ENCODE data around the gene HFE. TPM values are rescaled to one million over a fixed set of nuclear protein-coding genes. Genes with fewer than 3 reads are reported as not detected.
A peak's percentile ranks its signal among the peaks of the same experiment; 100 is the strongest.

The HFE gene
- total and polyA plus RNA-seq, 12 donors: 6.2 to 32.1 (median 15.2) TPM

DNA sequence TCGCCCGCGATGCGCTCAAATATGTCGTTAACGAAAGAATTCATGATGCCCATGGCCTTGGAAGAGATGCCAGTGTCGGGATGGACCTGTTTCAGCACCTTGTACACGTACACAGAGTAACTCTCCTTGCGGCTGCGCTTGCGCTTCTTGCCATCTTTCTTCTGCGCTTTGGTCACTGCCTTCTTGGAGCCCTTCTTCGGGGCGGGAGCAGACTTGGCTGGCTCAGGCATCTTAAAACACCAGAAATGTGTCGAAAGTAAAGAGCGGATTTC lies 36.4 kb downstream of the HFE start:
- Histone ChIP-seq H3K27ac (peak overlapping the region; percentile 94 to 99 (median 97)), H3K27me3 (no peaks in the 10 kb centered on the region), H3K36me3 (replicated peaks in 1 of 2) (peaks cover 0 to 8% of the 10 kb centered on the region in 2 donors), H3K4me1 (replicated peaks in 1 of 2) (peaks cover 22 to 30% of the 10 kb centered on the region in 2 donors), H3K4me3 (peak overlapping the region; percentile 19 to 97 (median 71)), H3K9me3 (replicated peaks in 1 of 3) (no peaks in the 10 kb centered on the region)
- intact Hi-C loops (cut with DNase I): no loop called here
- 0 to 1% (median 0%) methylated on average over 10 to 16 of the region's 16 CpGs for WGBS, 4 donors
- peak in 1 of 2 donors; percentile 96 for TF ChIP-seq POLR2A (IDR thresholded peaks at IDR 0.05)
- TF ChIP-seq, protein P1, sequence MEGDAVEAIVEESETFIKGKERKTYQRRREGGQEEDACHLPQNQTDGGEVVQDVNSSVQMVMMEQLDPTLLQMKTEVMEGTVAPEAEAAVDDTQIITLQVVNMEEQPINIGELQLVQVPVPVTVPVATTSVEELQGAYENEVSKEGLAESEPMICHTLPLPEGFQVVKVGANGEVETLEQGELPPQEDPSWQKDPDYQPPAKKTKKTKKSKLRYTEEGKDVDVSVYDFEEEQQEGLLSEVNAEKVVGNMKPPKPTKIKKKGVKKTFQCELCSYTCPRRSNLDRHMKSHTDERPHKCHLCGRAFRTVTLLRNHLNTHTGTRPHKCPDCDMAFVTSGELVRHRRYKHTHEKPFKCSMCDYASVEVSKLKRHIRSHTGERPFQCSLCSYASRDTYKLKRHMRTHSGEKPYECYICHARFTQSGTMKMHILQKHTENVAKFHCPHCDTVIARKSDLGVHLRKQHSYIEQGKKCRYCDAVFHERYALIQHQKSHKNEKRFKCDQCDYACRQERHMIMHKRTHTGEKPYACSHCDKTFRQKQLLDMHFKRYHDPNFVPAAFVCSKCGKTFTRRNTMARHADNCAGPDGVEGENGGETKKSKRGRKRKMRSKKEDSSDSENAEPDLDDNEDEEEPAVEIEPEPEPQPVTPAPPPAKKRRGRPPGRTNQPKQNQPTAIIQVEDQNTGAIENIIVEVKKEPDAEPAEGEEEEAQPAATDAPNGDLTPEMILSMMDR (IDR thresholded peaks at IDR 0.05): no peak
- DNase-seq: peak in 4 of 7 donors; percentile 91 to 97 (median 93)

- Histone ChIP-seq H3K4me3 (peak overlapping the region; percentile 63 to 79 (median 67)), H3K9me3 (replicated peaks in 1 of 3) (no peaks in the 10 kb centered on the region), H3K27ac (peak overlapping the region; percentile 94 to 99 (median 97)), H3K27me3 (no peaks in the 10 kb centered on the region), H3K4me1 (replicated peaks in 1 of 2) (peaks cover 22 to 35% of the 10 kb centered on the region in 2 donors), H3K36me3 (replicated peaks in 1 of 2) (peaks cover 0 to 13% of the 10 kb centered on the region in 2 donors)
- peak; percentile 100 for TF ChIP-seq POLR2A (IDR thresholded peaks at IDR 0.05)
- TF ChIP-seq, protein P1 (IDR thresholded peaks at IDR 0.05): no peak
- peak in 5 of 7 donors; percentile 82 to 96 (median 87) for DNase-seq
- intact Hi-C loops (cut with DNase I): loop anchor here in 1 of 2 donors (2.0 kb wide), 1 partner anchor 33 kb away; a partner anchor contains a TSS
- WGBS, 4 donors: 0 to 1% (median 0%) methylated on average over 24 to 45 of the region's 45 CpGs
These were observed 36.9 kb downstream of the HFE start for GRCh38 chr6:26123947-26124780.

DNA sequence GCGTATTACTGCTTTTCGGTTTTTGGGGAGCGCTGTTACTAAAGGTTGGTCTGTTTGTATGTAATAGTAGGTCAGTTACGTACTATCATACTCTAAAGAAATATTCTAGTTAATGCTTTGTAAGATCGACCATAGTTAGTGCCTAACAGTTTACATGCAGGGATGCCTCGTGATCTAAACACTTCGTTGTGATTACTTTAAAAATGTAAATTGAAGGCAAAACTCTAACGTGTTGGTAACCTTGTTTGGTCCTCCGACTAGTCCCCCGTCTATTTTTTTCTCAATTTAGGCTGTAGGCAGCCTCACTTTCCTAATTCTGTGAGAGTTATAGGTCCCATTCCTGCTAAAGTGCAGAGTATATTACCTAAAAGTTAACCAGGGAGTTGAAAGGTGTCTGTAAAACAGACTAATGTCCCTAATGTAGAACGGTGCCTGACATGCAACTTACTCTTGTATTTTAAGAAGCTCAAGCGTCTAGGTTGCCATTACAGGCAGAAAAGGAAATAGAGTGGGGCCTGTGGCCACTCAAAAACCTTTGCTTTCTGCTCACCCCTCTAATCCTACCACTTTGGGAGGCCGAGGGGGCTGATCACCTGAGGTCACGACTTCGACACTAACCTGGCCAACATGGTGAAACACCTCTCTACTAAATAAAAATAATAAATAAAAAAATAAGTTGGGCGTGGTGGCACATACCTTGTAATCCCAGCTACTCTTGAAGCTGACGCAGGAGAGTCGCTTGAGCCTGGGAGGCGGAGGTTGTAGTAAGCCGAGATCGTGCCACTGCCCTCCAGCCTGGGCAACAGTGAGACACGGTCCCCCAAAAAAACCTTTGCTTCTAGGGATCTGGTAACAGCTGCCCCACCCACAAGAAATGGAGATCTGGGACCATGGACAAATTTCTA lies 37.8 kb downstream of the HFE start:
- Histone ChIP-seq H3K36me3 (replicated peaks in 1 of 2) (peaks cover 0 to 22% of the 10 kb centered on the region in 2 donors), H3K9me3 (replicated peaks in 1 of 3) (no peaks in the 10 kb centered on the region), H3K4me3 (peak overlapping the region; percentile 63 to 79 (median 67)), H3K27me3 (no peaks in the 10 kb centered on the region), H3K4me1 (replicated peaks in 1 of 2) (peaks cover 22 to 44% of the 10 kb centered on the region in 2 donors), H3K27ac (peak overlapping the region; percentile 94 to 99 (median 96))
- peak in 6 of 7 donors; percentile 24 to 73 (median 52) for DNase-seq
- peak in 1 of 2 donors; percentile 26 for TF ChIP-seq POLR2A (IDR thresholded peaks at IDR 0.05)
- TF ChIP-seq, protein P1 (IDR thresholded peaks at IDR 0.05): no peak
- WGBS, 4 donors: 0% methylated on average over 22 of the region's 22 CpGs
- intact Hi-C loops (cut with DNase I): loop anchor here in 1 of 2 donors (2.0 kb wide), 1 partner anchor 32 kb away; a partner anchor contains a TSS

Data from adrenal gland (tissue), 12 donors.